ENCODE results near the gene CTDP1.
"Not testable (repeated sequence)": the region's sequence is repeated elsewhere in the genome, so short reads cannot be mapped to it uniquely, and the experiment has no call there.

Gene CTDP1

DNA sequence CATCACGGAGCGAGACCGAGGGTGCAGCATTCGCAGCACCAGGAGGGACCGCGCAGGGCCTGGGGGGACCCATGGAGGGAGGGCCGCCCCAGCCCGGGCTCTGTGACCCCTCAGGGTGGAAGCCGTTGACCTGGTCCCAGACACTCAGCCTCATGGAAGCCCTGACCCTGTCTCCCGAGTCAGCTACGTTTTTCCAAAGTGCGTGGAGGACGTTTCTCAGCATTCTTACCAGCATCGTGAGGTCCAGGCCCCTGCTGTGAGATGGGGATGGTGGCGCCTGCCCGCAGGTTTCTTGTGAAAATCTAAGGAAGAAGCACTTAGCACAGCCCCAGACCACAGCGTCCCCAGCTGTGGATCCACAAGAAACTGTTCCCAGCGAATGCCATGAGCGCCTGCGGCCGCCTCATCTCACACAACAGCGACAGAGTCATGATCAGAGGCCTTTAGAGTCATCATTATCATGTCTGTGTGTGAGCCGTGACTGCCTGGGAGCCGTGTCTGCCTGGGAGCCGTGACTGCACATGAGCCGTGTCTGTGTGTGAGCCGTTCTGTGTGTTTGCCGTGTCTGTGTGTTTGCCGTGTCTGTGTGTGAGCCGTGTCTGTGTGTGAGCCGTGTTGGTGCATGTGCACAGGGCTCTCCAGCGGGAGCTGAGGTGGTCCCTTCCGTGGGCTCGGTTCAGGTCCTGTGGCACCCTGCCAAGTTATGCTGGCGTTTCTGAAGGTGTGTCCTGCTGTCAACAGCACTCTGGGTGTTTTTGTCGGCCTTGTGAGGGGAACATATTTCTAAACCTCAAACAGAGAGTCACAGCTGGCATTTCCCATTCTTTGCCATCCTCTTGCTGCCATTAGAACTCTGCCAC lies 68.9 kb downstream of the CTDP1 start:
- DNase-seq, result no peak

DNA sequence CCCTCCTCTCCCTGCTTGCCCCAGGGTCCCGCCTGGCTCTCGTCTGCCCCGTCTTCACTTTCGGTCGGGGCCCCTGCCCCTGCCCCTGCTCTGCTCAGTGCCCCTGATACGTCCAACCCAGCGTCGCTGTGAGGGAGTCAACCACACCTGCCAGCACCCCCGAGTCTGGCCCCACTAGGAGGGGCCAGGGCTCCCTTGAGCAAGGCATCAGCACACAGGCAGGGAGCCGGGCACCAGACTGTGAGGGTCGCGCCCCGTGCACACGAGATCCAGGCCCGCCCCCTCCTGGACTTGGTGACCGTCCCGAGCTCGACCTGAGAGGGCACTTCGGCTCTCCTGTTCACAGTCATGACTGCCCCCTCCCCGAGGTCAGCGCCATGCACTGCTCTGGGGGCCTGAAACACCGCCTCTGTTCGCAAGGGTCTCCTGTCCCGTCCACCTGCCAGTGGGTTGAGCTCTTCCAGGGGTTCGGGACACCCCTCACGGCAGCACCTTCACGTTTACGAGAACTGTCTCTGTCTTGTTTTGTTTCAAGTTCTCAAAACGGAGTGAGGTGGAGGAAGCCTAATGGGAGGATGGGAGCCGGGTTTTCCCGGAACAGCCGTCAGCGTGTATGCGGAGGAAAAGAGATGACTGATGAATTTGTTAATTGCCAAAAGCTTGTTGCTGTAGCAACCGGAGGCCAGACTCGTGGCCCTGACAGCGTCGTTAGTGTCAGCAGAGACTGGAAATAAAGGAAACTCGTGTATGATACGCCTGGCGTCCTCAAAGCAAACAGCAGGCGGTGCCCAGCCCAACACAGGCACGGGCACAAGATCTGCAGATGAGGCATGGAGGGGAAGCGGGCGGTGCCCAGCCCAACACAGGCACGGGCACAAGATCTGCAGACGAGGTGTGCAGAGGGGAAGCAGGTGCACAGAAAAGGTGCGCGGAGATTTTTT lies 69.9 kb downstream of the CTDP1 start:
- DNase-seq, result no peak

GRCh38 chr18:79750980-79751571 lies 71.5 kb downstream of the CTDP1 start:
- DNase-seq, result no peak

DNA sequence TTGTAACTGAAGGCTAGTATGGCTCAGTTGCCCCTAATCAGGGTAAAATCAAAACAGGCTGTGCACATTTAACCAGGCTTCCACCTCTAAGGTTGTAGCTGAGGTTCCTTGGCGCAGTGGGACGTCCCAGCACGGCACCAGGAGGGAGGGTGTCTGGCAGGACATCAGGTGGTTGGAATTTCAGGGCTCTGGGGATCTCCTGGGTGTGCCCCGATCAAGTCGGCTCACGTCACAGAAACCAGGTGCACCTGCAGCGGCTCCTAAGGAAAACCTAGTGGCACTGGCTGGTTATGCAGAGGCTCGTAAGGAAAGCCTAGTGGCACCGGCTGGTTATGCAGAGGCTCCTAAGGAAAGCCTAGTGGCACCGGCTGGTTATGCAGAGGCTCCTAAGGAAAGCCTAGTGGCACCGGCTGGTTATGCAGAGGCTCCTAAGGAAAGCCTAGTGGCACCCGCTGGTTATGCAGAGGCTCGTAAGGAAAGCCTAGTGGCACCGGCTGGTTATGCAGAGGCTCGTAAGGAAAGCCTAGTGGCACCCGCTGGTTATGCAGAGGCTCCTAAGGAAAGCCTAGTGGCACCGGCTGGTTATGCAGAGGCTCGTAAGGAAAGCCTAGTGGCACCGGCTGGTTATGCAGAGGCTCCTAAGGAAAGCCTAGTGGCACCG lies 72.4 kb downstream of the CTDP1 start:
- DNase-seq, result not testable (repeated sequence)

DNA sequence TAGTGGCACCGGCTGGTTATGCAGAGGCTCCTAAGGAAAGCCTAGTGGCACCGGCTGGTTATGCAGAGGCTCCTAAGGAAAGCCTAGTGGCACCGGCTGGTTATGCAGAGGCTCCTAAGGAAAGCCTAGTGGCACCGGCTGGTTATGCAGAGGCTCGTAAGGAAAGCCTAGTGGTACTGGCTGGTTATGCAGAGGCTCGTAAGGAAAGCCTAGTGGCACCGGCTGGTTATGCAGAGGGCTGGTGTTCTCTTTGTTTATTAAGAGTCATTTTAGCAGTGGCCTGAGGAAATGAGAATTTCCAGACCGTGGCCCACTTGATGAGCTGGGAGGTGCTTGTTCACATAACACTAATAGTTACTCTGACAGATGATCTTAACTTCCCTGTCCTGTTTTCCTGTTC lies 73.3 kb downstream of the CTDP1 start:
- DNase-seq, result not testable (repeated sequence)

- DNase-seq, result no peak
These were observed 73.8 kb downstream of the CTDP1 start for GRCh38 chr18:79753391-79753851.

- DNase-seq, result no peak
These were observed 74.6 kb downstream of the CTDP1 start for GRCh38 chr18:79754022-79754761.

- no peak for DNase-seq
These were observed 75.3 kb downstream of the CTDP1 start for GRCh38 chr18:79754831-79755351.

DNA sequence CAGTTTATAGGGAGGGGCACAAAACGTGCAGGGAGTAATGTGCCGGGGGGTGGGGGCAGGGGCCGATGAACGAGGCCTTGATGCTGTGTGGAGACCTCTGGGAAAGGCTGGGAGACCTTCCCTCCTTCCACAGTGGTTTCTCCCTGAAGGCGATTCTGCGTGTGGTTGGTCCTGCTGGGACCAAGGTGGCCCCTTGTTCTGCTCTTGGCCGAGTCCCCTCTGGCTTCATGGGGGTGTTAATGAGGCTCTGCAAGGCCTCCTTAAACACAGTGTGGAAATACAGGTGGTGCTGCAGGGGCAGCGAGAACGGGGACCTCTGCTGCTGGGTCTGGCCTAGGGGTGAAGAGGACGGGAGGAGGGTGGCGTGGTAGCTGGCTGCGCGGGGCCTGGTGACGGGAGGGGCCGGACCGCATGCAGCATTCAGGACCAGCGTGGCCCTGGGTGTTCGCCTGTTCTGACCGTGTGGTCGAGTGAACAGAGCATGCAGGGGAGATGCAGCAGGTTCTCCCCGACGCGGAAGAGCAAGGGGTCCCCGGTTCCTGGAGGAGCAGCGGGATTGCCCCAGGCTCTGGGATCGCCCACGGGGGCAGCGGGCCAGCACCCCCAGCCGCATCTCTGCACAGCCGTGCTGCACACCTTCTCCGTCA lies 76.0 kb downstream of the CTDP1 start:
- no peak for DNase-seq

- no peak for DNase-seq
These were observed 76.5 kb downstream of the CTDP1 start for GRCh38 chr18:79756143-79756500.

- no peak for DNase-seq
These were observed 77.2 kb downstream of the CTDP1 start for GRCh38 chr18:79756826-79757225.

GRCh38 chr18:79760348-79760747 lies 80.7 kb downstream of the CTDP1 start:
- DNase-seq, result no peak

- DNase-seq, result no peak
These were observed 81.3 kb downstream of the CTDP1 start for GRCh38 chr18:79760881-79761280.

- DNase-seq, result no peak
These were observed 83.8 kb downstream of the CTDP1 start for GRCh38 chr18:79763407-79763806.

GRCh38 chr18:79764131-79764530 lies 84.5 kb downstream of the CTDP1 start:
- DNase-seq, result no peak

GRCh38 chr18:79765491-79766245 lies 86.1 kb downstream of the CTDP1 start:
- no peak for DNase-seq

GRCh38 chr18:79766308-79766707 lies 86.7 kb downstream of the CTDP1 start:
- DNase-seq, result no peak

DNA sequence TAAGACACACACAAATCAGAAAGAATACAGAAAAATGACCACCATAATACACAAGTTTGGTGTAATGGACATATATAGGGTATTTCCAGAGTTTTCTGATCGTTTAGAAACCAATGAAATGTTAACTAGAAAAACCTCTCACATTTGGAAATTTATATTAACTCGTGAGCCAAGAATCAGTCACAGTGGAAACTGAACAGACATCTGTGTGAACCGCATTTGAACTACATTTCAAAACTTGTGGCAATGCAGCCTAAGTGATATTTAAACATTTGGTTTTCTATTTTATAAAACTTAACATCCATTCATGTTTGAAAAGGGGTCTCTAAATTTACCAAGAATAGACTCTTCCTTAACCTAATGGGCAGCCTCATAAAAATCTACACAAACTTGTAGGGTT lies 89.1 kb downstream of the CTDP1 start:
- no peak for DNase-seq

DNA sequence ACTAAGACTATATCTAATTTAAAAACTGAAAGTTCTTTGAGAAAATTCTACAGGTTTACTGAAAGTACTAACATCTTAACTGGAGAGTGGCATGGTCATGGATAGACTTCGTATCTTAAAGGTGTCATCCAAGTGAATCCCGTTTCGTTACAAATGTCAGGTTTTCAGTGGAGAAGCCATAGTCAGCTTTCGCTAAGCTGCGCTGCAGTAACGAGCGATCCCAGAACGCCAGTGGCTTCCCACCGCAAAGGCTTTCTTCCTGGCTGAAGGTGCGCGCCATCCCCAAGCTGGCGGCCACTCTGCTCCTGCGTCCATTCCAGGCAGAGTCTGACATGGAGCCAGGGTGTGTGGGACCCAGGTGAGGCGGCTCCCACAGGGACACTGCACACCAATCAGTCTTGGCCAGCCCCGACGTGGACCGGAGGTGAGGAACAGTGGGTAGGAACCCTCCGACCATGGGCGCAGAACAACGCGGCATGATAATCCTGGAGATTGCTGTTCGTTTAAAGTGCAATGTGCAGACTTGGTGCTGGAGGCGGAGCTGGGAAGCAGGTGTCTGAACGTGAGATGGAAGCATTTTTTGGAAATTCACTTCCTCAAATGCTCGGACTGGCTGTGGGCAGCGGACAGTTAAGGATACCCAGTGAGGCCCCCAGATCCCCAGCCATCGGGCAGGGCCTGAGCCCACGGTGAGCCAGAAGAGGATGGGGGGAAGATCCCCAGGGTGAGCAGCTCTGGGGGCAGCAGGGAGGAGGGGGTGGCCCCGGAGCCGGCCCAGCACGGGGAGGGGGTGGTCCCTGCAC lies 90.3 kb downstream of the CTDP1 start:
- DNase-seq, result no peak

DNA sequence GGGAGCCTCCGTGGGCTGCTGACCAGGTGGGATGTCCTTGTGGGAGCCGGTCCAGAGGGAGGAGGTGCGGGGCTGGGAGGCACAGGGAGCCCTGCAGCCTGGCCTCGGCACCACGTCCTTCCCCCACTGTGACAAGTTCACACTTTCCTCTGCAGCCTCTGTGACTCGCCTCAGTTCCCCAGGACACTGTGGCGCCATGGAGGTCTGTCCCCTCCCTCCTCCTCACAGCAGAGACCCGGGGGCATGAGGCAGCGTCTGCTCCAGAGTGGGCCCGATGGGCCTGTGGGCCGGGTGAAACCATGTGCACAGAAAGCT lies 90.9 kb downstream of the CTDP1 start:
- DNase-seq, result no peak

All from islet precursor cell (in vitro differentiated cells).